ENCODE measurements around the gene SCML2. TPM values are rescaled to one million over a fixed set of nuclear protein-coding genes. Genes with fewer than 3 reads are reported as not detected.
"Not testable (repeated sequence)": the region's sequence is repeated elsewhere in the genome, so short reads cannot be mapped to it uniquely, and the experiment has no call there.

The SCML2 gene
- total RNA-seq, 2 experiments from 2014 or later, result 3.6 TPM

- CTCF ChIA-PET, result no interaction called here
- POLR2A ChIA-PET, result no interaction called here
These were observed 76.0 kb downstream of the SCML2 start for GRCh38 chrX:18278449-18278848.

DNA sequence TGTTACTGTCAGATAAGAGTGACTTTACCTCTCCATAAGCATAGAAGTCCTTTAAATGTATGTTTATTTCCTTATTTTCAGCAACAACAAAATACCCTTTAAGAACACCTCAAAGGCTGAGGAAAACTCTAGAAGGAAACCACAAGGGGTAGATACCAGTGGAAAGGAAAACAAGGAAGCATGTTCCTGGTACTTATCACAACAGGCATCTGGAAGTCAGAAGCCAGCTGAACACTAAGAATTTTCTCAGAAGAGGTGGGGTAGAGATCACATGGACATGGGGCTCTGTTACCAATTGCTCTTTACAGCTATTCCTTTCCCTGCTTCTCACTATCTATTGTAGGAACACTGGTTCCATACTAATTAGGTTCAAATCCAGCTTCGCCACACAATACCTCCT is 82.3 kb downstream of the SCML2 start:
- POLR2A ChIA-PET, result no interaction called here
- CTCF ChIA-PET, result no interaction called here

DNA sequence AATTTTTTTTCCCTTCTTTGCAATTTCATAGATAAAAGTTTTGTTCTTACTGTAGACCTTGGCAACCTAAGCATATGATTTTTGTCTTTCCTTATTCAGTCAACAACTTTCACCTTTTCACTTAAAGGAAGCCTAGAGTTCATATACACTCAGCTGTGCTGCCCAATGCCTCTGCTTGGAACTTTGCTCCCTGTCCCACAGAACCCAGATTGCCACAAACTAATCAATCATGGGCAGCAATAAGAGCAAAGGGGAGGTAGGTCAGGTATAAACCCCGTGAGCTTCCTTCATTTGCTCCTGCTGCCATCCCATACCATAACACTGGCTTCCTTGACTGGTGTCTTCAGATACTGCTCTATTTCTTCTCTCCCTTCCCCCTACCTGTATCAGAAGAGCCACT is 82.8 kb downstream of the SCML2 start:
- ChIA-PET CTCF (no interaction called here), POLR2A (no interaction called here)

DNA sequence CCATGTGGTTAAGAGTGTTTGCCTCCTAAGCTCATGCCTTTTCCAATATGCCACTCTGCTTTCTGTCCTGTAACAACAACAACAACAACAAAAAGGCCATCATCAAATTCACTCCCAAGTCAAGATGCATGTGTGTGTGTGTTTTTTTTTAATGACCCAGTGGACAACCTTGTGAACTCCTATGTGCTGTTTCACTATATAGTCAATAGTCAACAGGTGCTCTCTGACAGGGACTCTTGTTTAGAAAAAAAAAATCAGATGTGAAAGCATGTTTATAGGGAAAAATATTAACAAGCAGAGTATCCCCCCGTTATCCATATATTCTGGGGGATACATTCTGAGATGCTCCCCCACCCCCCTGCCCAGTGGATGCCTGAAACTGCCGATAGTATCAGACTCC is 83.2 kb downstream of the SCML2 start:
- ChIA-PET POLR2A (no interaction called here), CTCF (no interaction called here)

DNA sequence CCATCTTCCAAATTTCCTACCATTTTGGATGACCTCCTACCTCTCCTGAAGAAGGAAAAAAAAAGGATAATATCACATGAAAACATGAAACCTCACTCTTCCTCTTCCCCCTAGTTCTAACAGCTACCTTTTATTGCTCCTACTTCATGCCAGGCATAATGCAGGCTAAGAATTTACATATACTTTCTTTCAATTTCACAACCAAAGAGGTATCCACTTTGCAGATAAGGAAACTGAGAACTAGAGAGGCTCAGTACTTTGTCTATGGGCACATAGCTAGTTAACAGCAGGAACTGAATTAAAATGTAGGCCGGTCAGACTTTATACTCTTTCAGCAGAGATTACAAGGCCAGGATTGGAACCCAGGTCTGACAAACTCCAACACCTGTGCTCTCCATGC is 99.4 kb downstream of the SCML2 start:
- ChIA-PET CTCF (no interaction called here), POLR2A (no interaction called here)

DNA sequence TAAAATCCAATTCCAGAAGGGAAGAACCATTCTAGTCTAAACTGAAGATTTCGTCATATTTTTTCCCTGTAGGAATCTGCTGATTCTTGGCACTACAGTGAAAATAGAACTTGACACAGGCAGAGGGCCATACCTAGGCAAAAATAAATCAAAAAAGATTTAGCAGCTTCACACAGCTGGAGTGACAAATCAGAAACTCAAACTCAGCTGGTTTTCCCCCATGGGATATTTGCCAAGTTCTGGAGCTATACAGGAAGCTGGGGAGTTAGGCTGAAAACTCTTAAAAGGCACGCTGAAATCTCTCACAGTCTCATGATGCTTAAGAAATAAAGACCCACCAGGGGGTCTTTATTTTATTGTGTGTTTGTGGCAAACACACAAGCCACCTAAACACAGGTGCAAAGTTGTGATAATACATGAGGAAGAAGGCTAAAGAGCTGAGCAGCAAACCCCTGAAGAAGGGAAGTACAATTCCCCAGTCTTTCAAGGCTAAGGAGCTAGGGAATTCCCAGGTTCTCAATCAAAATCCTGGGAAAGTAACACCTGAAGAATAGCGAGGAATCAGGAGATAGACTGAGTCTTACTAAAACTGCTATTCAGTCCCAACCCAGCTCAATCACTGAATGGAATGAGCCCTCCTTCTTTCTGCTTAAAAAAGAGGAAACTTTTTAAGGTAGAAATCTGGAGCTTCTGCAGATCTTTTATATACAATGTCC is 101.7 kb downstream of the SCML2 start:
- ChIA-PET CTCF (no interaction called here), POLR2A (no interaction called here)

GRCh38 chrX:18229646-18230045 is 124.8 kb downstream of the SCML2 start:
- CTCF ChIA-PET, result interaction anchor here (0.7 kb wide), 1 partner anchor 311 kb away, joined by 3 read pairs; no protein-coding TSS in a partner anchor
- POLR2A ChIA-PET, result not testable (repeated sequence)

DNA sequence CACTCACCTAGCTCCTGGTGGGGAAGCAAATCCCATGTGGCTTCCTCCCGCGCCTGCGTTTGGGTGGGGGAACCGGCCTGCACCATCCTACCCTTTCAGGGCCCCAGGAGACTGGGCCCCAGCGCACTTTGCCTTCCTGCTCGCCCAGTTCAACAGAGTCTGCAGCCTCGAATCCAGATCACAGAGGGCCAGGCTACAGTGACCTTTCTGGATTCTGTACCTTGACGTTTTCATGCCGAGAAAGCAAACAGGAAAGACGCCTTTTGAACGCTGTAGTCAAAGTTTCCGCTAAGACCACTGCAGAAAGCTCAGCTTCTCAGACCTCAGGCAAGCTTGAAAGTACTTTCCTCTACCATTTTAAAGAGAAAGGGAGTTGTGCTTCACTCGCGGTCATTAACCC is 126.4 kb downstream of the SCML2 start:
- ChIA-PET CTCF (no interaction called here), POLR2A (no interaction called here)

- CTCF ChIA-PET, result no interaction called here
- POLR2A ChIA-PET, result no interaction called here
These were observed 127.0 kb downstream of the SCML2 start for GRCh38 chrX:18227458-18227857.

GRCh38 chrX:18220786-18221185 is 133.7 kb downstream of the SCML2 start, which contains the start of gene BEND2:
Gene BEND2, minus strand, starts transcription at chrX:18220886. Its CDS starts 136 bp downstream, at chrX:18220750.
- ChIA-PET CTCF (no interaction called here), POLR2A (no interaction called here)

- POLR2A ChIA-PET, result no interaction called here
- CTCF ChIA-PET, result no interaction called here
These were observed 144.0 kb downstream of the SCML2 start for GRCh38 chrX:18210470-18210869.

DNA sequence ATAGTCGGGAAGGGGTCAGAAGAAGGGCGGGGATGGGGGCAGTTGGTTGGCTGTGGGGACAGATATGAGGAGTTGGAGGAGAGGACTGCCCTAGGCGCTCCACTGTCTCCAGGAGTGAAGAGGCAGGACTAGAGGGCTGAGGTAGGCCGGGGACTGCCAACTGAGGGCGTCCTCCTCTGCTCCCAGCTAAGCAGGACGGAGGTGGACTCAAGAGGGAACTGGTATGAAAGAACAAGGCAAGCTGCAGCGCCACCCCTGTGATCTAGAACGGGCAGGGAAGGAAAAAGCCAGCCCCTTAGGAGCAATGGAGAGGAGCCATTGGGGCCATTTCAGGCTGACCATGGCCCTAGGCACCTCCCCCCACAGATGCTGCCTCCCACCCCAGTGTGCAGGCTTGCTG is 147.8 kb downstream of the SCML2 start:
- ChIA-PET CTCF (no interaction called here), POLR2A (no interaction called here)

DNA sequence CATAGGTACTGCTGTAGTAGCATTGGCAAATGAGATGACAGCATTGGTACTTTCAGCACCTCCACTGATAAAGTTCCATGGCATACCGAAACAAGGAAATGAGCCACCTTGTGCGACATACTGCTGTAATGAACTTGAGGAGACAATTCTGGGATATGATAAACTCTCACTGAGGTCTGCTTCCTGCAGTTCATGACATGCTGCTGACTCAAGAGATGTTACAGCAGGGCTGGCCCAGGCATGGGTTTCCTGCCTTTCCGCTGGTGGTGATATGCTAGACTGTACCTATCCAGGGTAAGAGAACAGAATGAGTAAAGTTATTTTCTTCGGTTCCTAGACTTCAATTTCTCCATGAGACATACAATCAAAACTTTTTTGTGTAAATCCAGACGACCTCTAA is 150.9 kb downstream of the SCML2 start:
- ChIA-PET CTCF (no interaction called here), POLR2A (no interaction called here)

- CTCF ChIA-PET, result no interaction called here
These were observed 159.8 kb downstream of the SCML2 start for GRCh38 chrX:18194688-18195087.

More at GRCh38 chrX:18194688-18195087, 159.8 kb downstream of the SCML2 start:
- POLR2A ChIA-PET, result no interaction called here

Other genes starting within 250 kb of the SCML2 start
- not detected for gene BEND2, start 133.8 kb downstream of the SCML2 start, total RNA-seq
- gene CDKL5, start 70.9 kb upstream of the SCML2 start, total RNA-seq, result 1 to 10 TPM; 1.1 TPM